Measurements from ENCODE around the gene UNC13B. TPM values are rescaled to one million over a fixed set of nuclear protein-coding genes. Genes with fewer than 3 reads are reported as not detected.
A peak's percentile ranks its signal among the peaks of the same experiment; 100 is the strongest.

Gene UNC13B
- total and polyA plus RNA-seq, 9 of the 15 experiments (the other 6 are each of a cell fraction or from before 2014, with no cell fraction given): 2.4 to 11.5 (median 8.6) TPM

- peak; percentile 70 to 85 for TF ChIP-seq MNT (conservative IDR thresholded peaks at IDR 0.05)
- TF ChIP-seq, protein P1, sequence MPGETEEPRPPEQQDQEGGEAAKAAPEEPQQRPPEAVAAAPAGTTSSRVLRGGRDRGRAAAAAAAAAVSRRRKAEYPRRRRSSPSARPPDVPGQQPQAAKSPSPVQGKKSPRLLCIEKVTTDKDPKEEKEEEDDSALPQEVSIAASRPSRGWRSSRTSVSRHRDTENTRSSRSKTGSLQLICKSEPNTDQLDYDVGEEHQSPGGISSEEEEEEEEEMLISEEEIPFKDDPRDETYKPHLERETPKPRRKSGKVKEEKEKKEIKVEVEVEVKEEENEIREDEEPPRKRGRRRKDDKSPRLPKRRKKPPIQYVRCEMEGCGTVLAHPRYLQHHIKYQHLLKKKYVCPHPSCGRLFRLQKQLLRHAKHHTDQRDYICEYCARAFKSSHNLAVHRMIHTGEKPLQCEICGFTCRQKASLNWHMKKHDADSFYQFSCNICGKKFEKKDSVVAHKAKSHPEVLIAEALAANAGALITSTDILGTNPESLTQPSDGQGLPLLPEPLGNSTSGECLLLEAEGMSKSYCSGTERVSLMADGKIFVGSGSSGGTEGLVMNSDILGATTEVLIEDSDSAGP (CRISPR knock-in tag; IDR thresholded peaks at IDR 0.05): no peak
- TF ChIP-seq DPF2 (IDR thresholded peaks at IDR 0.05): no peak
- no peak for TF ChIP-seq ARID1B (IDR thresholded peaks at IDR 0.05)
- no peak for TF ChIP-seq PCBP1 (IDR thresholded peaks at IDR 0.05; ENCODE audit: low read depth, low read length, poor library complexity, severe bottlenecking)
- no peak for TF ChIP-seq ZBTB9 (CRISPR knock-in tag; IDR thresholded peaks at IDR 0.05)
- TF ChIP-seq ZBTB33 (CRISPR knock-in tag; IDR thresholded peaks at IDR 0.05): no peak
- no peak for TF ChIP-seq MED1 (CRISPR knock-in tag; IDR thresholded peaks at IDR 0.05; ENCODE audit: borderline replicate concordance)
- TF ChIP-seq, protein P2, sequence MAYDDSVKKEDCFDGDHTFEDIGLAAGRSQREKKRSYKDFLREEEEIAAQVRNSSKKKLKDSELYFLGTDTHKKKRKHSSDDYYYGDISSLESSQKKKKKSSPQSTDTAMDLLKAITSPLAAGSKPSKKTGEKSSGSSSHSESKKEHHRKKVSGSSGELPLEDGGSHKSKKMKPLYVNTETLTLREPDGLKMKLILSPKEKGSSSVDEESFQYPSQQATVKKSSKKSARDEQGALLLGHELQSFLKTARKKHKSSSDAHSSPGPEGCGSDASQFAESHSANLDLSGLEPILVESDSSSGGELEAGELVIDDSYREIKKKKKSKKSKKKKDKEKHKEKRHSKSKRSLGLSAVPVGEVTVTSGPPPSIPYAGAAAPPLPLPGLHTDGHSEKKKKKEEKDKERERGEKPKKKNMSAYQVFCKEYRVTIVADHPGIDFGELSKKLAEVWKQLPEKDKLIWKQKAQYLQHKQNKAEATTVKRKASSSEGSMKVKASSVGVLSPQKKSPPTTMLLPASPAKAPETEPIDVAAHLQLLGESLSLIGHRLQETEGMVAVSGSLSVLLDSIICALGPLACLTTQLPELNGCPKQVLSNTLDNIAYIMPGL (CRISPR knock-in tag; IDR thresholded peaks at IDR 0.05): no peak
- TF ChIP-seq, protein P3, sequence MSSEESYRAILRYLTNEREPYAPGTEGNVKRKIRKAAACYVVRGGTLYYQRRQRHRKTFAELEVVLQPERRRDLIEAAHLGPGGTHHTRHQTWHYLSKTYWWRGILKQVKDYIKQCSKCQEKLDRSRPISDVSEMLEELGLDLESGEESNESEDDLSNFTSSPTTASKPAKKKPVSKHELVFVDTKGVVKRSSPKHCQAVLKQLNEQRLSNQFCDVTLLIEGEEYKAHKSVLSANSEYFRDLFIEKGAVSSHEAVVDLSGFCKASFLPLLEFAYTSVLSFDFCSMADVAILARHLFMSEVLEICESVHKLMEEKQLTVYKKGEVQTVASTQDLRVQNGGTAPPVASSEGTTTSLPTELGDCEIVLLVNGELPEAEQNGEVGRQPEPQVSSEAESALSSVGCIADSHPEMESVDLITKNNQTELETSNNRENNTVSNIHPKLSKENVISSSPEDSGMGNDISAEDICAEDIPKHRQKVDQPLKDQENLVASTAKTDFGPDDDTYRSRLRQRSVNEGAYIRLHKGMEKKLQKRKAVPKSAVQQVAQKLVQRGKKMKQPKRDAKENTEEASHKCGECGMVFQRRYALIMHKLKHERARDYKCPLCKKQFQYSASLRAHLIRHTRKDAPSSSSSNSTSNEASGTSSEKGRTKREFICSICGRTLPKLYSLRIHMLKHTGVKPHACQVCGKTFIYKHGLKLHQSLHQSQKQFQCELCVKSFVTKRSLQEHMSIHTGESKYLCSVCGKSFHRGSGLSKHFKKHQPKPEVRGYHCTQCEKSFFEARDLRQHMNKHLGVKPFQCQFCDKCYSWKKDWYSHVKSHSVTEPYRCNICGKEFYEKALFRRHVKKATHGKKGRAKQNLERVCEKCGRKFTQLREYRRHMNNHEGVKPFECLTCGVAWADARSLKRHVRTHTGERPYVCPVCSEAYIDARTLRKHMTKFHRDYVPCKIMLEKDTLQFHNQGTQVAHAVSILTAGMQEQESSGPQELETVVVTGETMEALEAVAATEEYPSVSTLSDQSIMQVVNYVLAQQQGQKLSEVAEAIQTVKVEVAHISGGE (CRISPR knock-in tag; IDR thresholded peaks at IDR 0.05): peak in 1 of 3 experiments; percentile 30; a peak in 1 of 6 replicates
Measured at GRCh38 chr9:35161713-35162604, at the start of gene UNC13B (continued).
